Measurements from ENCODE around the gene MSANTD4. TPM values are rescaled to one million over a fixed set of nuclear protein-coding genes. Genes with fewer than 3 reads are reported as not detected.

Gene MSANTD4
- total and polyA plus RNA-seq, 2 donors from 2014 or later: 10.0 to 18.0 TPM

DNA sequence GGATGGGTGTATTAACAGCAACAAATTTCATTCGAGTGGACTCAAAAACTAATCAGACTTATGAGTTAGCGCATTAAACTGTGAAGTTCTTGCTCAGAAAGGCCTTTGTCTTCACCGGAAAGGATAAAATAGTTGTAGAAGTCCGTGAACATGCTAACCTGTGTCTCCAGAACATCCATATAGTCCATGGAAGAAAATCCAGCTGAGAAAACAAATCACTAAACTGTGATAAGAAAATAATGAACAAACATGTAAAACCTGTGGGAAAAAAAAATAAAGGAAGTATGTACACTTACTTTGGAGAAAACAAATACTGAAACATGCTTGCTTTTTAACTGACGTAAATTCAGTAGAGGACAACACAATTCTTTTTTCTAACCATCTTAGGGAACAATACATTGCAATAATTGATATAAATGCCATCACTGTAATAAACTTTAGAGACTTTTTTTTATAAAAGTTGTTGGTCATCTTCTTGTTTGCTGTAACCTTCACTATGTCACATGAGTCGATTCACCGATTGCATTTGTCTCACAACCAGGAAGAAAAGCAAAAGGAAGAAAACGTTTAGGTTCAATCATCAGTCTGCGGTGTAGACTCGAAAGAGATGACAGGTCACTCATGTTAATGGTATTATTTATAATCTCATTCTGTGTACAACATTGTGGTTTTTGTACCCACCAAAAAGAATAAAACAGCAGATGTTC lies 41.9 kb downstream of the MSANTD4 start:
- no peaks in the 10 kb centered on the region for H3K4me1 ChIP-seq (ENCODE audit: control insufficient read depth in 2 of 3, insufficient read depth in 2 of 3, low read depth in 1 of 3, low read length in 3 of 3)
- TF ChIP-seq, protein P1, sequence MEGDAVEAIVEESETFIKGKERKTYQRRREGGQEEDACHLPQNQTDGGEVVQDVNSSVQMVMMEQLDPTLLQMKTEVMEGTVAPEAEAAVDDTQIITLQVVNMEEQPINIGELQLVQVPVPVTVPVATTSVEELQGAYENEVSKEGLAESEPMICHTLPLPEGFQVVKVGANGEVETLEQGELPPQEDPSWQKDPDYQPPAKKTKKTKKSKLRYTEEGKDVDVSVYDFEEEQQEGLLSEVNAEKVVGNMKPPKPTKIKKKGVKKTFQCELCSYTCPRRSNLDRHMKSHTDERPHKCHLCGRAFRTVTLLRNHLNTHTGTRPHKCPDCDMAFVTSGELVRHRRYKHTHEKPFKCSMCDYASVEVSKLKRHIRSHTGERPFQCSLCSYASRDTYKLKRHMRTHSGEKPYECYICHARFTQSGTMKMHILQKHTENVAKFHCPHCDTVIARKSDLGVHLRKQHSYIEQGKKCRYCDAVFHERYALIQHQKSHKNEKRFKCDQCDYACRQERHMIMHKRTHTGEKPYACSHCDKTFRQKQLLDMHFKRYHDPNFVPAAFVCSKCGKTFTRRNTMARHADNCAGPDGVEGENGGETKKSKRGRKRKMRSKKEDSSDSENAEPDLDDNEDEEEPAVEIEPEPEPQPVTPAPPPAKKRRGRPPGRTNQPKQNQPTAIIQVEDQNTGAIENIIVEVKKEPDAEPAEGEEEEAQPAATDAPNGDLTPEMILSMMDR (IDR thresholded peaks at IDR 0.05; ENCODE audit: borderline replicate concordance, extremely low read depth, insufficient read depth): no peak
- intact Hi-C loops (cut with DNase I): no loop called here
- no peak overlapping the region for H3K27ac ChIP-seq (ENCODE audit: low read depth in 2 of 2, low read length in 2 of 2)
- FAIRE-seq: no peak
- H3K27me3 ChIP-seq (ENCODE audit: control insufficient read depth, insufficient read depth, low read length): no peaks in the 10 kb centered on the region
- H3K9ac ChIP-seq (ENCODE audit: low read length in 3 of 3): no peak overlapping the region
- no peak for DNase-seq
- no peaks in the 10 kb centered on the region for H3K9me3 ChIP-seq (ENCODE audit: control insufficient read depth in 2 of 3, insufficient read depth in 1 of 3, low read length in 3 of 3)
- no peaks in the 10 kb centered on the region for H3K36me3 ChIP-seq (ENCODE audit: control insufficient read depth in 2 of 3, insufficient read depth in 3 of 3, low read length in 3 of 3)
- no peak overlapping the region for H3K4me3 ChIP-seq (ENCODE audit: low read length in 3 of 3)

DNA sequence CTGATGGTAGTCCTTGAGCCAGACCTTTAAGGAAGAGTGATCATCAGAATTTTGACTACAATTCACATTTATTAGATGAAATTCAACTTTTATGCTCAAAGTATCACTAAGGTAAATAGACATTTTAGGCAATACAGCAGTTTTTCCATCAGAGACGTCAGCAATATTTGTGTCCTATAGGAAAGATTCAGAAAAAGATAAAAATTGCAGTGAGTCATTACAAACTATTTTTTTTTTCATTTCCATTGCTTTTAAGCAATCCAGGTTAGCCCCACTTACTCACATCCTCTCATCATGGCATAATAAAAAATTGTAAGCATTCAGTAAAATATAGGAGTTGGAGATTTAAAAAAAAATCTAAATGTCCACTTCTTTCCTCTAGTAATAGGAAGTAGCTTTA lies 46.9 kb downstream of the MSANTD4 start:
- no peak for DNase-seq
- no peak overlapping the region for H3K9ac ChIP-seq (ENCODE audit: low read length in 3 of 3)

DNA sequence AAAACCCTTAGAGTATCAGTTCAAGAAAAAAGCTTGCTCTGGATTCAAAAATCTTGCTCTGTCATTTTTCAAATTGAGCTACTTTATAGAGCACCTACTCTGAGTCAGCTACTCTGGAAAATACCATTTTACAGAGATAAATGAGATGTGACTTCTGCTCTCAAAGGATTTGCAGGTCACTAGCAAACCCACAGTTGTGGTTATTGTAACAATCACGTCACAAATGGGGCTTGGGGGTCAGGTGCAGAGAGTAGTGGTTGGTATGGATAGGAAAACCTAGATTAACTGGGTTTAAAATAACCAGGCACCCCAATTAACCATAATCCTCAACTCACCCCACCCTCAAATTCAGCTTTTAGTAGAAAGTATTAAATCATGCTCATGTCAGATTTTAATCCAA lies 52.3 kb downstream of the MSANTD4 start:
- no peaks in the 10 kb centered on the region for H3K9me3 ChIP-seq (ENCODE audit: control insufficient read depth in 2 of 3, insufficient read depth in 1 of 3, low read length in 3 of 3)
- FAIRE-seq (no peak), DNase-seq (no peak)
- intact Hi-C loops (cut with DNase I): no loop called here
- no peak overlapping the region for H3K4me3 ChIP-seq (ENCODE audit: low read length in 3 of 3)
- no peaks in the 10 kb centered on the region for H3K4me1 ChIP-seq (ENCODE audit: control insufficient read depth in 2 of 3, insufficient read depth in 2 of 3, low read depth in 1 of 3, low read length in 3 of 3)
- H3K9ac ChIP-seq (ENCODE audit: low read length in 3 of 3): no peak overlapping the region
- TF ChIP-seq, protein P1 (IDR thresholded peaks at IDR 0.05; ENCODE audit: borderline replicate concordance, extremely low read depth, insufficient read depth): no peak
- H3K27ac ChIP-seq (ENCODE audit: low read depth in 2 of 2, low read length in 2 of 2): no peak overlapping the region
- no peaks in the 10 kb centered on the region for H3K36me3 ChIP-seq (ENCODE audit: control insufficient read depth in 2 of 3, insufficient read depth in 3 of 3, low read length in 3 of 3)
- no peaks in the 10 kb centered on the region for H3K27me3 ChIP-seq (ENCODE audit: control insufficient read depth, insufficient read depth, low read length)

More for the DNA sequence above, 46.9 kb downstream of the MSANTD4 start:
- no peak overlapping the region for H3K27ac ChIP-seq (ENCODE audit: low read depth in 2 of 2, low read length in 2 of 2)
- FAIRE-seq: no peak
- H3K4me1 ChIP-seq (ENCODE audit: control insufficient read depth in 2 of 3, insufficient read depth in 2 of 3, low read depth in 1 of 3, low read length in 3 of 3): no peaks in the 10 kb centered on the region
- no peaks in the 10 kb centered on the region for H3K27me3 ChIP-seq (ENCODE audit: control insufficient read depth, insufficient read depth, low read length)
- intact Hi-C loops (cut with DNase I): no loop called here
- TF ChIP-seq, protein P1 (IDR thresholded peaks at IDR 0.05; ENCODE audit: borderline replicate concordance, extremely low read depth, insufficient read depth): no peak
- no peaks in the 10 kb centered on the region for H3K36me3 ChIP-seq (ENCODE audit: control insufficient read depth in 2 of 3, insufficient read depth in 3 of 3, low read length in 3 of 3)
- no peaks in the 10 kb centered on the region for H3K9me3 ChIP-seq (ENCODE audit: control insufficient read depth in 2 of 3, insufficient read depth in 1 of 3, low read length in 3 of 3)
- no peak overlapping the region for H3K4me3 ChIP-seq (ENCODE audit: low read length in 3 of 3)
